ENCODE measurements around the gene DOCK2.

DOCK2 gene

DNA sequence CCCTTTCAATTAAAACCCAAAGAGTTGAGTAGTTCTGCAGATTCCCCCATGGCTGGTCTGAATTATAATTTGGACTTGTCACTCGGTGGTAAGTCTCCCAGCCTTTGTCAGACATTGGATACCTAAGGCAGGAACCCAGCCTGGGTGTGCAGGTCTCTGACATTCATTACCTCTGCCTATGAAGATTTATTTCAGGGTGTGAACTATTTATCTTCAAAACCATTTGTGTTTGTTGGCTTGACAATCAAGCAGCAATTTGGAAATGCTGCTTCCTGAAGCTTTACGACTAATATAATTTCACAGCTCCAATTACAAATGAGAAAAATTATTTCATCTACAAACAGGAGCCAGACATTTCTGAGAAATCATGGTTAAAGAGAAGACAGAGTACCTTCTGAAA lies 160.5 kb downstream of the DOCK2 start:
- H3K4me1 ChIP-seq (ENCODE audit: control insufficient read depth in 2 of 2, insufficient read depth in 2 of 2, low read length in 2 of 2): no peaks in the 10 kb centered on the region
- no peak overlapping the region for H3K4me3 ChIP-seq (ENCODE audit: low read length in 2 of 2)
- no peak overlapping the region for H3K9ac ChIP-seq (ENCODE audit: low read depth in 1 of 2, low read length in 2 of 2)
- no peak overlapping the region for H3K27ac ChIP-seq (ENCODE audit: low read depth in 2 of 2, low read length in 2 of 2)
- H3K9me3 ChIP-seq (ENCODE audit: control insufficient read depth in 2 of 2, low read length in 2 of 2): no peaks in the 10 kb centered on the region
- no peaks in the 10 kb centered on the region for H3K36me3 ChIP-seq (ENCODE audit: control insufficient read depth in 2 of 2, insufficient read depth in 2 of 2, low read length in 2 of 2)
- H3K27me3 ChIP-seq (ENCODE audit: control insufficient read depth in 2 of 2, insufficient read depth in 2 of 2, low read length in 2 of 2): no peaks in the 10 kb centered on the region

DNA sequence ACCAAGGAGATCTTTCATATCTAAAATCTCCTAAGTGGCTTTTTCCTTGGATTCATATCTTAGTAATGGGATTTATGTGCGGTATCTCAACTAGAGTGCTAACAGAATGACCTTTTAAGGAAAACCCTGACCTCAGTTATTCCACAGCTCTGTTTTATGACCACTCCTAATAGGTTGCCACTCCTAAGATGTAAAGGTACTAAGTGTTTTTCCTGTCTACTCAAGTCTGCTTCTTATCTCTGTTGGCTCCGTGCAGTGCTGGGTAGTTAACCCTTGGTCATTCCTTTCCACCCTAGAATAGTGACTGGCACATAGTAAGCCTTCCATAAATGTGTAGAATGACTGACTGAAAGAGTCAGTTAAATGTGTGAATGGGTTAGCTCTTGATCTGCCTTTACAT lies 161.4 kb downstream of the DOCK2 start:
- Histone ChIP-seq H3K27me3 (ENCODE audit: control insufficient read depth in 2 of 2, insufficient read depth in 2 of 2, low read length in 2 of 2) (no peaks in the 10 kb centered on the region), H3K36me3 (ENCODE audit: control insufficient read depth in 2 of 2, insufficient read depth in 2 of 2, low read length in 2 of 2) (peaks cover 0 to 5% of the 10 kb centered on the region in 2 donors), H3K9me3 (ENCODE audit: control insufficient read depth in 2 of 2, low read length in 2 of 2) (no peaks in the 10 kb centered on the region), H3K4me1 (ENCODE audit: control insufficient read depth in 2 of 2, insufficient read depth in 2 of 2, low read length in 2 of 2) (no peaks in the 10 kb centered on the region), H3K27ac (ENCODE audit: low read depth in 2 of 2, low read length in 2 of 2) (no peak overlapping the region), H3K9ac (ENCODE audit: low read depth in 1 of 2, low read length in 2 of 2) (no peak overlapping the region), H3K4me3 (ENCODE audit: low read length in 2 of 2) (no peak overlapping the region)

DNA sequence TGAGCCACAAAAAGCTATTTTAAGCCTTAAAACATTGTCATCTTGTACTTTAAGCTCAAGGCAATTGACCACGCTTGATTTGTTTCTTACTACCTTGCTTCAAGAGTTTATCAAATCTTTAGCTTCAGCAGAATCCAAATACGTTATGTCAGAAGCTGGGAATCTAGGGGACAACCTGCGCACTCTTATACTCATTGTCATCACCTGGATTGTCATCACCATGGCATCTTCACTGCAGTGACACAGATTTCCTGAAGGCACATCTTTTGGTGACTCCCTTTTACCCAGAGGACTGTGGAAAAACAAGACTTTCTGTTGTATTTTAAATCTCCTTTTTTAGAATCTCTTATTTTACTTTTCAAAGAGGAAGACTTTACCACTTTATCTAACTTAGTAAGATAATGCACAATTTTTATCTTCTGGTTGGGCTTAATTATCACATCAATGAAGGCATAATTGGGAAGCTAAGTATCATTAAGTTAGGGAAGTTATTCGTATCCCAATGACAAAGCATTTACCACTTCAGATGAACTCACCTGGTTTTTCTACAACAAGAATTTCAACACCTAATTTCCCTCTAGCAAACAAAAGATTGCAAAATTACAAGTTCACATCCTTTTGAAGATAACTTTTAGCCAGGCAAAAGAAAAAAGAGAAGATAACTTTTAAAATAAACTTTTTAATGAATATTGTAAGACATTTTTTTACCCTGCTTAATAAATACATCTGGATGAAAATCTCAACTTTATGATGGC lies 162.0 kb downstream of the DOCK2 start:
- H3K9ac ChIP-seq (ENCODE audit: low read depth in 1 of 2, low read length in 2 of 2): no peak overlapping the region
- H3K4me1 ChIP-seq (ENCODE audit: control insufficient read depth in 2 of 2, insufficient read depth in 2 of 2, low read length in 2 of 2): no peaks in the 10 kb centered on the region
- H3K4me3 ChIP-seq (ENCODE audit: low read length in 2 of 2): no peak overlapping the region
- H3K36me3 ChIP-seq (ENCODE audit: control insufficient read depth in 2 of 2, insufficient read depth in 2 of 2, low read length in 2 of 2): peaks cover 0 to 5% of the 10 kb centered on the region in 2 donors
- H3K27ac ChIP-seq (ENCODE audit: low read depth in 2 of 2, low read length in 2 of 2): no peak overlapping the region
- no peaks in the 10 kb centered on the region for H3K9me3 ChIP-seq (ENCODE audit: control insufficient read depth in 2 of 2, low read length in 2 of 2)
- no peaks in the 10 kb centered on the region for H3K27me3 ChIP-seq (ENCODE audit: control insufficient read depth in 2 of 2, insufficient read depth in 2 of 2, low read length in 2 of 2)

DNA sequence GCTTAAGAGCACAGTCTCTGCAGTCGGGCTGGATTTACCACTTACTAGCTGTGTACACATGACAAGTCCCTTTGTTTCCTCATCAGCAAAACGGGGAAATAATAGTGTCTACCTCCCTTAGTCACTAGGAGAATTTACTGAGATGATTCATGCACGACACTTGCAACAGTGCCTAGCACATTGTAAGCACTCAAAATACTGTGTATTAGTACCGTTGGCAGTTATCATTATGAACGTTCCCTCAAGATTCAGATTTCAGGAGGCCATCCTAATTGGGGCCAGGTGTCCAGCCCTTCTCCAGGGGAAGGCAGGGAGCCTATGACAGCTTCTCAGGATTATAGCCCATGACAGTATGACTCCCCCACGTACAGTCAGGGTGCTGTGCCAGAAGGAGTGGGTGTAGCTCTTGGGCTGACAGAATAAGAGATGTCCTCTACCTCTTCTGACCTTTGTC lies 164.3 kb downstream of the DOCK2 start:
- Histone ChIP-seq H3K4me3 (ENCODE audit: low read length in 2 of 2) (no peak overlapping the region), H3K9me3 (ENCODE audit: control insufficient read depth in 2 of 2, low read length in 2 of 2) (no peaks in the 10 kb centered on the region), H3K36me3 (ENCODE audit: control insufficient read depth in 2 of 2, insufficient read depth in 2 of 2, low read length in 2 of 2) (peaks cover 0 to 5% of the 10 kb centered on the region in 2 donors), H3K4me1 (ENCODE audit: control insufficient read depth in 2 of 2, insufficient read depth in 2 of 2, low read length in 2 of 2) (no peaks in the 10 kb centered on the region), H3K27ac (ENCODE audit: low read depth in 2 of 2, low read length in 2 of 2) (no peak overlapping the region), H3K9ac (ENCODE audit: low read depth in 1 of 2, low read length in 2 of 2) (no peak overlapping the region), H3K27me3 (ENCODE audit: control insufficient read depth in 2 of 2, insufficient read depth in 2 of 2, low read length in 2 of 2) (no peaks in the 10 kb centered on the region)

DNA sequence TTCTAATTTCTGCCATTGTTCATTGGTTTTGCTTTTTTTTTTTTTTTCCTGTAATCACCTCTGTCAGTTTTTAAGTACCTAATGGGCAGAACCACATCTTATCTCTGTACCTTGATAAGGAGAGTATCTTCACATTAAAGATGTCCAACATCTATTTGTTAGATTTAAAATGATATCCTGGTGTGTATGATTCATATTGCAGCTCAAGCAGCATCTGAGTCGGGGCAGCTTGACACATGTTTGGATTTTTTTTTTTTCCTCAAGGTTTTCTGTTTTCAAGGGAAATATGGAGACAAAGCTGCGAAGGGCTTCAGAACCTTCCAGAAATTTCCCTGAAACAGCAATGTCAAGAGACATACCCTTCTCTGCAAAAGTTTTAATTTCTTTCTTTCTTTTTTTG lies 164.7 kb downstream of the DOCK2 start:
- no peaks in the 10 kb centered on the region for H3K4me1 ChIP-seq (ENCODE audit: control insufficient read depth in 2 of 2, insufficient read depth in 2 of 2, low read length in 2 of 2)
- no peak overlapping the region for H3K9ac ChIP-seq (ENCODE audit: low read depth in 1 of 2, low read length in 2 of 2)
- no peak overlapping the region for H3K4me3 ChIP-seq (ENCODE audit: low read length in 2 of 2)
- peaks cover 0 to 5% of the 10 kb centered on the region in 2 donors for H3K36me3 ChIP-seq (ENCODE audit: control insufficient read depth in 2 of 2, insufficient read depth in 2 of 2, low read length in 2 of 2)
- no peaks in the 10 kb centered on the region for H3K27me3 ChIP-seq (ENCODE audit: control insufficient read depth in 2 of 2, insufficient read depth in 2 of 2, low read length in 2 of 2)
- H3K27ac ChIP-seq (ENCODE audit: low read depth in 2 of 2, low read length in 2 of 2): no peak overlapping the region
- no peaks in the 10 kb centered on the region for H3K9me3 ChIP-seq (ENCODE audit: control insufficient read depth in 2 of 2, low read length in 2 of 2)

DNA sequence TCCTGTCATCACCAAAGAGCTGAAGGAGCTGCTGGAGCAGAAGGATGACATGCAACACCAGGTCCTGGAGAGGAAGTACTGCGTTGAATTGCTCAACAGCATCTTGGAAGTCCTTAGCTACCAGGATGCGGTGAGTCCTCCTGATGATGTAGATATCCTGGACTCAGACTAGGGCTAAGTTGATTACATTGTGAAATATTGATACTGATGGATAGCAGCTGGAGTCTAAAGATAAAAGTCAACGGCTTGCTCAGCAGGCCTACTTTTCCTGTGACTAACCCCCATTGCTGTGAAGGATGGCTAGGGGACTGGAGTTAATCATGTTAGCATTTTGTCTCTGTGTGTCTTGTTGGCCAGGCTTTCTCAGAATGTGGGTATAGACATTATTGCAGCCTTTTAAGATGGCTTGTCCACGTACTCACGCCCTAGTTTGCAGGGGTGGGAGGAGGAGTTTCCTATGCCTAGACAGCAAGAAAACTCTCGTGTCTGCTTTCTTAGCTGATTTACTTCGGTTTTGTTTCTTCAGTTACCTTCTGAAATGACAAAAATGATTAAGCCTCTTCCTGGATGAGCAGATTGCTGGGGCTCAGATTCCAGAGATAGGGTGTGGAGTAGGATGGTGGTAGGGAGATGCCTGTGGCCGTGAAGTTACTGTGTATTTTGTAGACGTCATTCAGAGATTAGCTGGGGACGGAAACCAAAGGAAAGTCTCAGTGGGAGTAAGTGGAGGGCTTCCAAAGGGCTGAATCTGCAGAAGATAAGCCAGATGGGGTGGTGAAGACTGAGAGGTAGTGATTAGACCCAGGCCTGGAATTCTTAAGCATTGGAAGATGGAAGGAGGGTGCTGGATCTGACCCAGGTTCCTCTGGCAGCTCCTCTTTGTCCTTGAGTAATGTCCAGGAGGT lies 166.3 kb downstream of the DOCK2 start:
- Histone ChIP-seq H3K4me1 (ENCODE audit: control insufficient read depth in 2 of 2, insufficient read depth in 2 of 2, low read length in 2 of 2) (no peaks in the 10 kb centered on the region), H3K4me3 (ENCODE audit: low read length in 2 of 2) (no peak overlapping the region), H3K9ac (ENCODE audit: low read depth in 1 of 2, low read length in 2 of 2) (no peak overlapping the region), H3K27me3 (ENCODE audit: control insufficient read depth in 2 of 2, insufficient read depth in 2 of 2, low read length in 2 of 2) (no peaks in the 10 kb centered on the region), H3K9me3 (ENCODE audit: control insufficient read depth in 2 of 2, low read length in 2 of 2) (no peaks in the 10 kb centered on the region), H3K27ac (ENCODE audit: low read depth in 2 of 2, low read length in 2 of 2) (no peak overlapping the region), H3K36me3 (ENCODE audit: control insufficient read depth in 2 of 2, insufficient read depth in 2 of 2, low read length in 2 of 2) (peaks cover 0 to 5% of the 10 kb centered on the region in 2 donors)

DNA sequence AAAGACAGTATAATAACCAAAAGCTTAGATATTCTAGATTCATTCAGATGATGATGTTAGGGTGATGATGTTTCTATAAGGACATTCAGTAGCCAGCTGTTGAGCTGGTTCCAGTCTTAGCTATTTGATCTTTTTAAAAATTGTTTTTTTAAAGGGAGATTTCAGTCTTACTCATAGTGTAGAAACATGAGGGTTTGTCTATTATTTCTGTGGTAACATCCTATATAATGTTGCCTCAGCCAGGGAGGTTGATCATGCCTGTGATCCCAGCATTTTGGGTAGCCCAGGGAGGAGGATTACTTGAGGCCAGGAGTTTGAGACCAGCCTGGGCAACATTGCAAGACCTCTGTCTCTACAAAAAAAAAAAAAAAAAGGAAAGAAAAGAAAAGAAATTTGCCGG lies 167.8 kb downstream of the DOCK2 start:
- Histone ChIP-seq H3K4me3 (ENCODE audit: low read length in 2 of 2) (no peak overlapping the region), H3K27ac (ENCODE audit: low read depth in 2 of 2, low read length in 2 of 2) (no peak overlapping the region), H3K9ac (ENCODE audit: low read depth in 1 of 2, low read length in 2 of 2) (no peak overlapping the region), H3K4me1 (ENCODE audit: control insufficient read depth in 2 of 2, insufficient read depth in 2 of 2, low read length in 2 of 2) (no peaks in the 10 kb centered on the region), H3K27me3 (ENCODE audit: control insufficient read depth in 2 of 2, insufficient read depth in 2 of 2, low read length in 2 of 2) (no peaks in the 10 kb centered on the region), H3K9me3 (ENCODE audit: control insufficient read depth in 2 of 2, low read length in 2 of 2) (no peaks in the 10 kb centered on the region), H3K36me3 (ENCODE audit: control insufficient read depth in 2 of 2, insufficient read depth in 2 of 2, low read length in 2 of 2) (peaks cover 0 to 5% of the 10 kb centered on the region in 2 donors)

DNA sequence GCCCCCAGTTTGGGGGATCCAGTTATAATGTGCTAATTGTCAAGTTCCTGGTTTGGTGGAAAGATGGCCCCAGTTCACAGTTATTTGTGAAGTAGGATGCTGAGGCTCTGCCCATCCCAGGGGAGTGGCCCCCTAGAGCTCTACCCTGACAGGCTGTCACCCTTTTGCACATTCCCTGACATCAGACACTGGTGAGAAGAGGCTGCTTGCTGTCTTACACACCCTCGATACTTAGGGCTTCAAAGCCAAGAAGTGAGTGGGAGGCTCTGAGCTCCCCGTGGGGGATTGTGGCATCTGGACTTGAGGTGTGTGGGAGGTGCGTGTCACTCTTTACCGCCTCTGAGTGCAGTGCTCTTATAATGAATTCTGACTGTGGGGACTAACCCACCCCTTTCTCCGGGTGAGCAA lies 168.5 kb downstream of the DOCK2 start:
- peaks cover 0 to 5% of the 10 kb centered on the region in 2 donors for H3K36me3 ChIP-seq (ENCODE audit: control insufficient read depth in 2 of 2, insufficient read depth in 2 of 2, low read length in 2 of 2)

DNA sequence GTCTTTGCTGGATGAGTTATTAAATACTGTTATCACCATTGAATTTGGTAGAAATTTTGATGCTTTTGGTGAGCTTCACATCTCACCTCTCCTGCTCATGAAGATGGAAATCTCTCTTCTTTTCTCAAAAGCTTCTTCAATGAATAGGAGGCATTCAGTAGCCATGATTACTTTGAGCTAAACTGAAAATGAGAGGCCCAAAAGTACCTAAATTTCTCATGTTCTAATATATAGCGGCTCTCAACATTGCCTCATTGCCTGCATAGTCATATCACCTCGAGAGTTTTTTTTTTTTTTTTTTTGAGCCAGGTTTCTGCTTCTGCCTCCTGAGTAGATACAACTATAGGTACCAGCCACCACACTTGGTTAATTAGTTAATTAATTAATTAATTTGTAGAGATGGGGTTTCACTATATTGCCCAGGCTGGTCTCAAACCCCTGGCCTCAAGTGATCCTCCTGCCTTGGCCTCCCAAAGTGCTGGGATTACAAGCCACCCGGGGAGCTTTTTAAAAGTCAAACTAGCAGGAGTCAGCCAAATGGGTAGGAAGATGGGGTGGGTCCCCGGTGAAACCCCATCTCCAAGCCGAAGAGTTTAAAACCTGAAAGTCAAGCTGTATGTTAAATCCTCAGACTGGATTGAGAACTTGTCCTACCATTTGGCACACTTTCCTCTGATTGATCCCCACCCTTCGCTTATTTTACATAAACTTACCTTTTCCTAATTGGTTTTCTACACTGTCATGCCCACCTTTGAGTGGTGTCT lies 169.0 kb downstream of the DOCK2 start:
- H3K36me3 ChIP-seq (ENCODE audit: control insufficient read depth in 2 of 2, insufficient read depth in 2 of 2, low read length in 2 of 2): peaks cover 0 to 7% of the 10 kb centered on the region in 2 donors
- no peak overlapping the region for H3K27ac ChIP-seq (ENCODE audit: low read depth in 2 of 2, low read length in 2 of 2)
- H3K9ac ChIP-seq (ENCODE audit: low read depth in 1 of 2, low read length in 2 of 2): no peak overlapping the region
- H3K27me3 ChIP-seq (ENCODE audit: control insufficient read depth in 2 of 2, insufficient read depth in 2 of 2, low read length in 2 of 2): no peaks in the 10 kb centered on the region
- no peak overlapping the region for H3K4me3 ChIP-seq (ENCODE audit: low read length in 2 of 2)
- H3K4me1 ChIP-seq (ENCODE audit: control insufficient read depth in 2 of 2, insufficient read depth in 2 of 2, low read length in 2 of 2): no peaks in the 10 kb centered on the region
- no peaks in the 10 kb centered on the region for H3K9me3 ChIP-seq (ENCODE audit: control insufficient read depth in 2 of 2, low read length in 2 of 2)

More for the DNA sequence above, 168.5 kb downstream of the DOCK2 start:
- Histone ChIP-seq H3K4me3 (ENCODE audit: low read length in 2 of 2) (no peak overlapping the region), H3K4me1 (ENCODE audit: control insufficient read depth in 2 of 2, insufficient read depth in 2 of 2, low read length in 2 of 2) (no peaks in the 10 kb centered on the region), H3K27me3 (ENCODE audit: control insufficient read depth in 2 of 2, insufficient read depth in 2 of 2, low read length in 2 of 2) (no peaks in the 10 kb centered on the region), H3K9me3 (ENCODE audit: control insufficient read depth in 2 of 2, low read length in 2 of 2) (no peaks in the 10 kb centered on the region), H3K27ac (ENCODE audit: low read depth in 2 of 2, low read length in 2 of 2) (no peak overlapping the region), H3K9ac (ENCODE audit: low read depth in 1 of 2, low read length in 2 of 2) (no peak overlapping the region)
